Epithelial cell of proximal tubule (primary cell): ENCODE results near the gene ZNF749. TPM values are rescaled to one million over a fixed set of nuclear protein-coding genes. Genes with fewer than 3 reads are reported as not detected.
A peak's percentile ranks its signal among the peaks of the same experiment; 100 is the strongest.

Source experiments
- DNase-seq: peaks from one replicate; pipeline ENCODE4 v3.0.0-alpha.2; 2011; ENCODE audit warnings: low read depth
- H3K4me3 ChIP-seq: 2 replicates; pipeline ENCODE4 v1.5.1; 2011; ENCODE audit warnings: low read depth, mild to moderate bottlenecking, low read length
- total RNA-seq: library from RNA; depleted of rRNA; stranded (reverse); fragments of >200 nt; gene quantifications from 2 replicates; pipeline ENCODE4 v1.2.3, GENCODE V29; 2015
- TF ChIP-seq, protein P1 (sequence below): conservative IDR thresholded peaks from 2 replicates; pipeline ENCODE4 v1.5.1; 2012; ENCODE audit warnings: low read depth, mild to moderate bottlenecking, low read length

Gene ZNF749
- total RNA-seq, result 8.6 and 16.3 TPM in 2 replicates

DNA sequence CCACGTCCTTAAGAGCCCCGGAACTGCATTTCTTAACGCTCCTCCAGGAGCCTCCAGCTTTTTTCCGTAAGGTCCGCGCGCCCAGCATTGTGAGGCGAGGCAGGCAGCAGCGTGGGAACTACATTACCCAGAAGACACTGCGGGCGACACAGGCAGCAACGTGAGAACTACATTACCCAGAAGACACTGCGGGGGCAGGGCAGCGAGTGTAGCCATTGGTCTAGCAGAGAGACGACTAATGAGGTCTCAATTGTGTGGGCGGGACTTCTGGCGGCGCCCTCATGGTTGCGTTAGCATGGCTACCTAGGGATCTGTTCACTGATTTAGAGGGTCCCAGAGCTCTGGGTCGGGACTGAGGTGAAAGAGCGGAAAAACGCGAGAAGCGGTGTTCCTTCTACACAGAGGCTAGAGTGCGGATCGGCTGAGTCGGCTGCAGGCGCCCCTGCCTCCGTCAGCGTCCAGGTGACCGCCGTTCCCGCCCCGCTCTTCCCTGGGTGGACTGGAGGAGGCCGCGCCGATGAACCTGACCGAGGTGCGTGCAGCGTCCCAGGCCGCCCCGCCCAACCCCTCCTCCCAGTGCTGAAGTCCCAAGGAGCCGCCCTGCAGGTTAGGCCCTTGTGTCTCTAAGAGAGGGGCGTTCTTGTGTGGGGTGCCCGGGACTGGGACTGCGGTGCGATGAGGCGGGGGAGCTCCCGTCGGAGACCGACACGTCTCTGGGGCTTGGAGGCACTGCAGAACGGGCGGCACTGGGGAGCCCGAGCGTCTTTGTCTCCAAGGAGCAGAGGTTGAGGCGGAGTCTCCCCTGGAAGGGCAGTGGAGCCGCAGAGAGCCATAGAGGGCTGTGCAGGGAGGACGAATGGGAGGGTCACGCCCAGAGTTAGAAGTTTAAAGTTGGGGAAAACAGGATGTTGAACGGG, at the start of gene ZNF749:
Gene ZNF749, plus strand, starts transcription at position 264 of the 917 bp plus-strand sequence. Its CDS starts 254 bp downstream, at position 518.
- peak; percentile 83 for DNase-seq
- H3K4me3 ChIP-seq, result peak within 1 kb of the TSS; percentile 89
- TF ChIP-seq, protein P1, sequence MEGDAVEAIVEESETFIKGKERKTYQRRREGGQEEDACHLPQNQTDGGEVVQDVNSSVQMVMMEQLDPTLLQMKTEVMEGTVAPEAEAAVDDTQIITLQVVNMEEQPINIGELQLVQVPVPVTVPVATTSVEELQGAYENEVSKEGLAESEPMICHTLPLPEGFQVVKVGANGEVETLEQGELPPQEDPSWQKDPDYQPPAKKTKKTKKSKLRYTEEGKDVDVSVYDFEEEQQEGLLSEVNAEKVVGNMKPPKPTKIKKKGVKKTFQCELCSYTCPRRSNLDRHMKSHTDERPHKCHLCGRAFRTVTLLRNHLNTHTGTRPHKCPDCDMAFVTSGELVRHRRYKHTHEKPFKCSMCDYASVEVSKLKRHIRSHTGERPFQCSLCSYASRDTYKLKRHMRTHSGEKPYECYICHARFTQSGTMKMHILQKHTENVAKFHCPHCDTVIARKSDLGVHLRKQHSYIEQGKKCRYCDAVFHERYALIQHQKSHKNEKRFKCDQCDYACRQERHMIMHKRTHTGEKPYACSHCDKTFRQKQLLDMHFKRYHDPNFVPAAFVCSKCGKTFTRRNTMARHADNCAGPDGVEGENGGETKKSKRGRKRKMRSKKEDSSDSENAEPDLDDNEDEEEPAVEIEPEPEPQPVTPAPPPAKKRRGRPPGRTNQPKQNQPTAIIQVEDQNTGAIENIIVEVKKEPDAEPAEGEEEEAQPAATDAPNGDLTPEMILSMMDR, result no peak

DNA sequence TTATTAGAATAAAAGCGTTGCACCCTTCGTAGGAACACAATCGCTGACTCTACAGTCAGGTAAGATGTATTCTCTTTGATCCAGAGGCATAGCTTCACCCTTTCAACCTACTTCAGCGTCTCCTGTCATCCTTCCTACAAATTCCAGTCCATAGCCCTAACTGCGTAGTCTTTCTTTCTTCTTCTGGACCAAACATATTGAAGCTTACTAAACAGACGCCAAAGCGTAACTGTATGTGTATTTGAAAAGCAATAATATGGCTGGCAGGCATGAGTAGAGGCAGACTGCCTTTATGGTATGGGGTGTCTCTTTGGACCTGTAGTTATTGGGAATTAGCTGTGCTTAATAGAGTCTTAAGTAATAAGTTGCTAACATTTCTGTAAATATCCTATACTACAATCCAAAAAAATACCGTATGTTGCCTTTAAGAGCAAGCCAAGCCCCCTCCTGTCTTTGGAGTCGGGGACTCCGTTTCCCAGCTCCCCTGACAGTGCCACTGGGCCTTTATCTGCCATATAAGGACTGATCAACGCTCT, 45.9 kb upstream of the ZNF749 start:
- TF ChIP-seq, protein P1, result no peak
- DNase-seq, result no peak

DNA sequence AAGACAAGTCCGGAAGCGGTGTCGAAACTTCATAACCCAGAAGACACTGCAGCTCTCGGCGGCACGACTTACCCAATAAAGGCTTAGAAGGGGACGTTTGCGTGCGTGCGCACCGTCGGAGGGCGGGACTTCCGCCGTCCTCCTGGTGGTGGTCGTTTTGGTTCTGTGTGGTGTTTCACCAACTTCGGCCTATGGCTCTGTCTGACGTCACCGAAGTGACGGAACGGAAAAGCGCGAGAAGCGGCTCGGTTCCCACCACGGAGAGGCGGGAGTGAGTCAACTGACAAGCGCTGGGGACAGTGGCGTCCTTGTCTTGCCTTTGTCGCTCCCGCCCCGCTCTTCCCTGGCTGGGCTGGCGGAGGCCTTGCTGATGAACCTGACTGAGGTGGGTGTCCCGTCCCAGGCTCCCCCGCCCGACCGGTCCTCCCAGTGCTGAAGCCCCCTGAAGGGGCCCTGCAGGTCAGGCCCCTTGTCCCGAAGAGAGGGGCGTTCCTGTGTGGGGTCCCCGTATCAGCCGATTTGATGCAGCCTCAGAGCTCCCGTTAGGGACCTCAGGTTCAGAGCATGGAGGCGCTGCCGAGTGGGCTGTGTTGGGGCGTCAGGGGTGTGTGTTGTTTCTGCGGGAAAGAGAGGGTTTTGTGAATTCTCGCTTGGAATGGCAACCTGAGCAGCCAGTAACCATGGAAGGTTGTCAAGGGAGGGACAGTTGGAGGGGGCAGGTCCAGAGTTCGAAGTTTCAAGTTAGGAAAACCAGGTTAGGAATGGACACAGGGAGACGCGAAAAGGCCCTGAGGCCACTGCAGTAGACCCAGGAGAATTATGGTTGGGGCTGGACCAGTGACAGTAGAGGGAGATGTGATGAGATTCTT, 45.2 kb upstream of the ZNF749 start, which contains the start of gene ZNF548:
Gene ZNF548, plus strand, starts transcription at position 125 of the 869 bp plus-strand sequence. Its CDS starts 246 bp downstream, at position 371.
- TF ChIP-seq, protein P1, result peak; percentile 16
- DNase-seq, result peak; percentile 91
- H3K4me3 ChIP-seq, result peak within 1 kb of the TSS; percentile 90

More for the DNA sequence above, 45.9 kb upstream of the ZNF749 start:
- peak overlapping the region; percentile 90 for H3K4me3 ChIP-seq

GRCh38 chr19:57395710-57396109, 39.4 kb upstream of the ZNF749 start:
- DNase-seq, result no peak
- H3K4me3 ChIP-seq, result no peak overlapping the region
- TF ChIP-seq, protein P1, result no peak

GRCh38 chr19:57398868-57399267, 36.3 kb upstream of the ZNF749 start:
- no peak overlapping the region for H3K4me3 ChIP-seq
- TF ChIP-seq, protein P1, result no peak
- DNase-seq, result no peak

DNA sequence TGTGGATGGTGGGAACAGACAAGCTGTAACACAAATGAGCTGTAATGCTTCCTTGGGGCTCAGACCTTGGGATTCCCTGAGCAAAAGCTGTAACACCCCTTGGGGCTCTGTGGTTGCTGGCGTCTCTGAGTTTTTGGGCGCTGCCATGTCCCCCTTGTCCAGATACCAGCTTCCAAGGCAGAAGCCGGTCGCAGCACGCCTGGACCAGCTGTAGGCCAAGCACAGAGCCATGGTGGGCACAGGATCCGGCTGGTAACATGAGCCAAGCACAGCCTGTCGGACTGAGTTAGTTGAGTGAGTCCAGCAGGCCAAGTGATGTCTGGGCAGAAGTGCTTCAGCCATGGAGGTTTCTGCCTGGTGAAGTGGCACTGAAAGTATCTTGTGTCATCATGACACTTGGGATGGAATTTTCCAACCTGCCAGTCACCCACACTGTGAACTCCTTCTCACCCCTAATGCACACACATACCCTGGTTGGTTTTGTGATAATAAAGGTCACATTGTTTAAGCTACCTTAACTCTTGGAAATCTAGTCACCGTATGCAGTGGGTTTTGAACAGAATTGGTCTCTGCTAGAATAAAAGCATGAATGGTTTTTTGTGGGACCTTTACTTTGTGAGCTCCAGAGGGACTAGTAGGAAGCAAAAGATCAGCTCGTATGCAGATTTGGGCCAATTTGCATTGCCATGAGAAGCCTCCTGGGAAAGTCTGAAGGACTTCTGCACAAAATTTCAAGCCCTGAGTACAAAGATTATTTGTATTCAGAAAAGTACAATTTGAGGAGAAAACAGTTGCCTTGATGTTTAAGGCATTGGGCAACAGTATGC, 31.2 kb upstream of the ZNF749 start:
- no peak for DNase-seq
- H3K4me3 ChIP-seq, result no peak overlapping the region
- TF ChIP-seq, protein P1, result no peak
